Right lobe of liver (tissue), 4 donors: ENCODE results near the gene MAST3.

Experiments
- POLR2A ChIP-seq: fragments of 450-650 bp; IDR thresholded peaks from one replicate; pipeline ENCODE4 v1.6.1; 2017; ENCODE audit warnings: antibody characterized with exemption, mild to moderate bottlenecking
- TF ChIP-seq, protein P1 (sequence below), 4 donors: fragments of 200-600 bp in 3 of 4; fragments of 450-650 bp in 1 of 4; IDR thresholded peaks; one replicate each; pipeline versions ENCODE4 v1.5.1 to v1.8.0; 2016 to 2022; ENCODE audit warnings: antibody characterized with exemption in 4 of 4, mild to moderate bottlenecking in 2 of 4
- donor health status: DM: no; HTN: no; CAD: no.
- donor health status: DM: no; HTN: no; CAD: no.
- donor health status: DM: no; HTN: yes; CAD: no.

DNA sequence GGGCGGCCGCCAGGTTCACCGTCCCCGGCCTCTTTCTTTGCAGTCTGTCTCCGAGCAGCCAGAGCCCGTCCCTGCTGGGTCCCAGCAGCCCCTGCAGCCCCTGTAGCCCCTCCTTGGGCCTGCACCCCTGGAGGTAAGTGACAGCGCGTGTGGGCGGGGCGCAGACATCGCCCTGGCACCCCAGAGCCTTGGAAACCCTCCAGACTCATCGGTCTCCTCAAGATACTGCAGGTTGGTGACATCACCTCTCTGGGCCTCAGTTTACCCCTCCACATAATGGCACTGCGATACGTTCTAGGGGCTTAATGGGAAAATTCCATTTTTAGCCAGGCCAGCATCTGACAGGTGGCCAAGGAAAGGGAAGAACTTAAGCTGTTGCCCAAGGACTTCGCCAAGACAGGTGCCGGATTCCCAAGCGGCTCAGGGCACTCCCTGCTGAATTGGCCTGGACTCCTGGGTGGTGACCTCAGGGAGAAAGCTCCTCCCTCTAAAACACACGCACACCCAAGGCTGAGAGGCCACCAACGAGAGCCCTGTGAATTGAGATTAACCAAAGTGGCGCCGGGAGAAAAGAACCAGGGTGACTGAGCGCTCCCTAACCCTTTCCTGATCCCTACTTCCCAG, 13.1 kb downstream of the MAST3 start:
- TF ChIP-seq, protein P1, sequence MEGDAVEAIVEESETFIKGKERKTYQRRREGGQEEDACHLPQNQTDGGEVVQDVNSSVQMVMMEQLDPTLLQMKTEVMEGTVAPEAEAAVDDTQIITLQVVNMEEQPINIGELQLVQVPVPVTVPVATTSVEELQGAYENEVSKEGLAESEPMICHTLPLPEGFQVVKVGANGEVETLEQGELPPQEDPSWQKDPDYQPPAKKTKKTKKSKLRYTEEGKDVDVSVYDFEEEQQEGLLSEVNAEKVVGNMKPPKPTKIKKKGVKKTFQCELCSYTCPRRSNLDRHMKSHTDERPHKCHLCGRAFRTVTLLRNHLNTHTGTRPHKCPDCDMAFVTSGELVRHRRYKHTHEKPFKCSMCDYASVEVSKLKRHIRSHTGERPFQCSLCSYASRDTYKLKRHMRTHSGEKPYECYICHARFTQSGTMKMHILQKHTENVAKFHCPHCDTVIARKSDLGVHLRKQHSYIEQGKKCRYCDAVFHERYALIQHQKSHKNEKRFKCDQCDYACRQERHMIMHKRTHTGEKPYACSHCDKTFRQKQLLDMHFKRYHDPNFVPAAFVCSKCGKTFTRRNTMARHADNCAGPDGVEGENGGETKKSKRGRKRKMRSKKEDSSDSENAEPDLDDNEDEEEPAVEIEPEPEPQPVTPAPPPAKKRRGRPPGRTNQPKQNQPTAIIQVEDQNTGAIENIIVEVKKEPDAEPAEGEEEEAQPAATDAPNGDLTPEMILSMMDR (IDR thresholded peaks at IDR 0.05) = no peak
- no peak for TF ChIP-seq POLR2A
